ENCODE results near the gene CYB561A3.
A peak's percentile ranks its signal among the peaks of the same experiment; 100 is the strongest.

The CYB561A3 gene

GRCh38 chr11:61332797-61333549 lies 28.7 kb downstream of the CYB561A3 start, which contains the start of the genes DDB1 and TKFC:
Gene DDB1 (minus strand): TSS chr11:61333105. CDS start chr11:61332968, 137 bp downstream.
Gene TKFC (plus strand): TSS chr11:61333228. CDS start chr11:61334729, 1,501 bp downstream.
- TF ChIP-seq POLR2A (IDR thresholded peaks at IDR 0.05; ENCODE audit: low read length) (peak; percentile 90), GATA1 (IDR thresholded peaks at IDR 0.05; ENCODE audit: low read depth, low read length) (no peak)
- DNase-seq, result peak; percentile 95 to 96

GRCh38 chr11:61332281-61332796 lies 29.3 kb downstream of the CYB561A3 start:
- no peak for TF ChIP-seq GATA1 (IDR thresholded peaks at IDR 0.05; ENCODE audit: low read depth, low read length)
- no peak for TF ChIP-seq POLR2A (IDR thresholded peaks at IDR 0.05; ENCODE audit: low read length)
- DNase-seq, result peak; percentile 65 to 73

- TF ChIP-seq POLR2A (IDR thresholded peaks at IDR 0.05; ENCODE audit: low read length), result no peak
- no peak for TF ChIP-seq GATA1 (IDR thresholded peaks at IDR 0.05; ENCODE audit: low read depth, low read length)
- DNase-seq, result peak in 1 of 2 experiments; percentile 47
These were observed 30.0 kb downstream of the CYB561A3 start for GRCh38 chr11:61331651-61332050.

- TF ChIP-seq GATA1 (IDR thresholded peaks at IDR 0.05; ENCODE audit: low read depth, low read length) (no peak), POLR2A (IDR thresholded peaks at IDR 0.05; ENCODE audit: low read length) (no peak)
- DNase-seq, result no peak
These were observed 31.8 kb downstream of the CYB561A3 start for GRCh38 chr11:61329871-61330270.

GRCh38 chr11:61328351-61328750 lies 33.3 kb downstream of the CYB561A3 start:
- DNase-seq, result no peak
- TF ChIP-seq GATA1 (IDR thresholded peaks at IDR 0.05; ENCODE audit: low read depth, low read length) (no peak), POLR2A (IDR thresholded peaks at IDR 0.05; ENCODE audit: low read length) (no peak)

GRCh38 chr11:61327669-61328071 lies 34.0 kb downstream of the CYB561A3 start:
- DNase-seq, result no peak
- TF ChIP-seq GATA1 (IDR thresholded peaks at IDR 0.05; ENCODE audit: low read depth, low read length) (no peak), POLR2A (IDR thresholded peaks at IDR 0.05; ENCODE audit: low read length) (no peak)

- peak; percentile 44 to 52 for DNase-seq
- TF ChIP-seq POLR2A (IDR thresholded peaks at IDR 0.05; ENCODE audit: low read length) (no peak), GATA1 (IDR thresholded peaks at IDR 0.05; ENCODE audit: low read depth, low read length) (no peak)
These were observed 35.9 kb downstream of the CYB561A3 start for GRCh38 chr11:61325649-61326414.

GRCh38 chr11:61315260-61315659 lies 46.4 kb downstream of the CYB561A3 start:
- DNase-seq, result no peak
- TF ChIP-seq POLR2A (IDR thresholded peaks at IDR 0.05; ENCODE audit: low read length), result no peak
- no peak for TF ChIP-seq GATA1 (IDR thresholded peaks at IDR 0.05; ENCODE audit: low read depth, low read length)

- DNase-seq, result peak in 1 of 2 experiments; percentile 49
- TF ChIP-seq GATA1 (IDR thresholded peaks at IDR 0.05; ENCODE audit: low read depth, low read length), result no peak
- no peak for TF ChIP-seq POLR2A (IDR thresholded peaks at IDR 0.05; ENCODE audit: low read length)
These were observed 50.9 kb downstream of the CYB561A3 start for GRCh38 chr11:61310749-61311148.

- TF ChIP-seq POLR2A (IDR thresholded peaks at IDR 0.05; ENCODE audit: low read length), result no peak
- no peak for TF ChIP-seq GATA1 (IDR thresholded peaks at IDR 0.05; ENCODE audit: low read depth, low read length)
- DNase-seq, result no peak
These were observed 51.9 kb downstream of the CYB561A3 start for GRCh38 chr11:61309739-61310138.

- DNase-seq, result no peak
- TF ChIP-seq POLR2A (IDR thresholded peaks at IDR 0.05; ENCODE audit: low read length) (no peak), GATA1 (IDR thresholded peaks at IDR 0.05; ENCODE audit: low read depth, low read length) (no peak)
These were observed 52.5 kb downstream of the CYB561A3 start for GRCh38 chr11:61309141-61309540.

GRCh38 chr11:61307354-61307753 lies 54.3 kb downstream of the CYB561A3 start:
- TF ChIP-seq POLR2A (IDR thresholded peaks at IDR 0.05; ENCODE audit: low read length) (no peak), GATA1 (IDR thresholded peaks at IDR 0.05; ENCODE audit: low read depth, low read length) (no peak)

GRCh38 chr11:61306221-61306620 lies 55.5 kb downstream of the CYB561A3 start:
- no peak for DNase-seq
- TF ChIP-seq POLR2A (IDR thresholded peaks at IDR 0.05; ENCODE audit: low read length), result no peak
- TF ChIP-seq GATA1 (IDR thresholded peaks at IDR 0.05; ENCODE audit: low read depth, low read length), result no peak

More at GRCh38 chr11:61307354-61307753, 54.3 kb downstream of the CYB561A3 start:
- no peak for DNase-seq

- DNase-seq, result no peak
- TF ChIP-seq GATA1 (IDR thresholded peaks at IDR 0.05; ENCODE audit: low read depth, low read length) (no peak), POLR2A (IDR thresholded peaks at IDR 0.05; ENCODE audit: low read length) (no peak)
These were observed 56.3 kb downstream of the CYB561A3 start for GRCh38 chr11:61305417-61305816.

All from erythroblast (primary cell).